ENCODE measurements around the gene AK3.
"Not testable (repeated sequence)": the region's sequence is repeated elsewhere in the genome, so short reads cannot be mapped to it uniquely, and the experiment has no call there.

The AK3 gene

GRCh38 chr9:4661611-4662010 is 79.4 kb downstream of the AK3 start:
- H3K36me3 ChIP-seq (ENCODE audit: low read length), result no peaks in the 10 kb centered on the region
- peaks cover 6% of the 10 kb centered on the region for H3F3A ChIP-seq (ENCODE audit: insufficient read depth)
- H3K9ac ChIP-seq (ENCODE audit: low read length), result peak overlapping the region; percentile 71
- peak overlapping the region; percentile 81 for H2AFZ ChIP-seq (ENCODE audit: low read depth, low read length, severe bottlenecking)
- no peak overlapping the region for H3K27ac ChIP-seq (ENCODE audit: low read depth, low read length)
- H3K27me3 ChIP-seq (ENCODE audit: low read length), result no peaks in the 10 kb centered on the region
- H3K9me3 ChIP-seq (ENCODE audit: insufficient read depth, low read length), result no peaks in the 10 kb centered on the region
- no peaks in the 10 kb centered on the region for H3K9me2 ChIP-seq (replicated peaks; ENCODE audit: insufficient read depth, low read length)
- H4K20me1 ChIP-seq (ENCODE audit: low read depth, low read length), result no peaks in the 10 kb centered on the region
- no peak for TF ChIP-seq EZH2phosphoT487 (conservative IDR thresholded peaks at IDR 0.05; ENCODE audit: low read length)
- TF ChIP-seq CTCF (IDR thresholded peaks at IDR 0.05; ENCODE audit: insufficient read depth, low read length, poor library complexity, severe bottlenecking), result no peak
- peak overlapping the region; percentile 50 for H3K4me2 ChIP-seq (ENCODE audit: low read depth, low read length, poor library complexity, severe bottlenecking)
- peak overlapping the region; percentile 67 for H3K4me3 ChIP-seq (ENCODE audit: insufficient read depth, low read length, poor library complexity, severe bottlenecking)
- H3K79me2 ChIP-seq (ENCODE audit: insufficient read depth, low read length), result no peaks in the 10 kb centered on the region

- H3K9ac ChIP-seq (ENCODE audit: low read length), result 0 out of 2 replicates have a peak overlapping the region, but pooled peaks have one; percentile 71
- no peaks in the 10 kb centered on the region for H3K9me2 ChIP-seq (replicated peaks; ENCODE audit: insufficient read depth, low read length)
- TF ChIP-seq EZH2phosphoT487 (conservative IDR thresholded peaks at IDR 0.05; ENCODE audit: low read length), result no peak
- no peak for TF ChIP-seq CTCF (IDR thresholded peaks at IDR 0.05; ENCODE audit: insufficient read depth, low read length, poor library complexity, severe bottlenecking)
- no peaks in the 10 kb centered on the region for H3K27me3 ChIP-seq (ENCODE audit: low read length)
- H3K36me3 ChIP-seq (ENCODE audit: low read length), result no peaks in the 10 kb centered on the region
- H3K27ac ChIP-seq (ENCODE audit: low read depth, low read length), result no peak overlapping the region
- H3F3A ChIP-seq (ENCODE audit: insufficient read depth), result peaks cover 6% of the 10 kb centered on the region
- H3K79me2 ChIP-seq (ENCODE audit: insufficient read depth, low read length), result no peaks in the 10 kb centered on the region
- no peaks in the 10 kb centered on the region for H3K9me3 ChIP-seq (ENCODE audit: insufficient read depth, low read length)
- no peak overlapping the region for H3K4me3 ChIP-seq (ENCODE audit: insufficient read depth, low read length, poor library complexity, severe bottlenecking)
- peak overlapping the region; percentile 50 for H3K4me2 ChIP-seq (ENCODE audit: low read depth, low read length, poor library complexity, severe bottlenecking)
- peak overlapping the region; percentile 81 for H2AFZ ChIP-seq (ENCODE audit: low read depth, low read length, severe bottlenecking)
- H4K20me1 ChIP-seq (ENCODE audit: low read depth, low read length), result no peaks in the 10 kb centered on the region
Measured at GRCh38 chr9:4661165-4661564, 79.8 kb downstream of the AK3 start.

GRCh38 chr9:4660665-4661064 is 80.3 kb downstream of the AK3 start:
- not testable (repeated sequence) for H3K4me2 ChIP-seq (ENCODE audit: low read depth, low read length, poor library complexity, severe bottlenecking); H3K27me3 ChIP-seq (ENCODE audit: low read length); H3F3A ChIP-seq (ENCODE audit: insufficient read depth); H3K9me3 ChIP-seq (ENCODE audit: insufficient read depth, low read length); H3K36me3 ChIP-seq (ENCODE audit: low read length); H3K9ac ChIP-seq (ENCODE audit: low read length); H3K27ac ChIP-seq (ENCODE audit: low read depth, low read length); H3K79me2 ChIP-seq (ENCODE audit: insufficient read depth, low read length); H4K20me1 ChIP-seq (ENCODE audit: low read depth, low read length); H2AFZ ChIP-seq (ENCODE audit: low read depth, low read length, severe bottlenecking); H3K4me3 ChIP-seq (ENCODE audit: insufficient read depth, low read length, poor library complexity, severe bottlenecking); H3K9me2 ChIP-seq (replicated peaks; ENCODE audit: insufficient read depth, low read length)
